IMR-90 (cell line): Measurements from ENCODE around the gene SOD2.

Experiments used
- CEBPB ChIP-seq: IDR thresholded peaks from 2 replicates; pipeline ENCODE4 v1.6.1; 2012; ENCODE audit warnings: low read depth, low read length, improper control_type of control experiment
- CTCF ChIP-seq: conservative IDR thresholded peaks from 2 replicates; pipeline ENCODE4 v1.5.1; 2012; ENCODE audit warnings: mild to moderate bottlenecking, low read depth, low read length, improper control_type of control experiment
- FOS ChIP-seq: fragments of 150-350 bp; IDR thresholded peaks from 2 replicates; pipeline ENCODE4 v1.6.1; 2016; ENCODE audit warnings: low read depth, low read length
- MXI1 ChIP-seq: IDR thresholded peaks from 2 replicates; pipeline ENCODE4 v1.6.1; 2012; ENCODE audit warnings: low read depth, mild to moderate bottlenecking, low read length, moderate library complexity, borderline replicate concordance
- NFE2L2 ChIP-seq: fragments of 150-350 bp; IDR thresholded peaks from 2 replicates; pipeline ENCODE4 v1.6.1; 2016; ENCODE audit warnings: low read depth, mild to moderate bottlenecking, low read length
- POLR2A ChIP-seq: IDR thresholded peaks from 2 replicates; pipeline ENCODE4 v1.6.1; 2012; ENCODE audit warnings: mild to moderate bottlenecking, low read depth, low read length
- RAD21 ChIP-seq: IDR thresholded peaks from 2 replicates; pipeline ENCODE4 v1.6.1; 2012; ENCODE audit warnings: low read length, improper control_type of control experiment
- RCOR1 ChIP-seq: IDR thresholded peaks from 2 replicates; pipeline ENCODE4 v1.6.1; 2012; ENCODE audit warnings: mild to moderate bottlenecking, low read length, improper control_type of control experiment; ENCODE audit not compliant: insufficient replicate concordance
- RFX5 ChIP-seq: IDR thresholded peaks from 2 replicates; pipeline ENCODE4 v1.8.0; 2012; ENCODE audit warnings: low read depth, mild to moderate bottlenecking, low read length, moderate library complexity
- SMC3 ChIP-seq: fragments of 150-350 bp; IDR thresholded peaks from 2 replicates; pipeline ENCODE4 v1.6.1; 2016; ENCODE audit warnings: low read depth, mild to moderate bottlenecking, antibody characterized with exemption, low read length, moderate library complexity
- USF2 ChIP-seq: fragments of 150-350 bp; IDR thresholded peaks from 2 replicates; pipeline ENCODE4 v1.6.1; 2017; ENCODE audit warnings: mild to moderate bottlenecking, antibody characterized with exemption, low read length, low read depth
- TF ChIP-seq, protein P1 (sequence below): fragments of 150-350 bp; IDR thresholded peaks from 2 replicates; pipeline ENCODE4 v1.6.1; 2016; ENCODE audit warnings: low read depth, mild to moderate bottlenecking, low read length, moderate library complexity, borderline replicate concordance

- TF ChIP-seq CTCF (no peak), RCOR1 (no peak), SMC3 (no peak), POLR2A (no peak), CEBPB (no peak), NFE2L2 (no peak), RFX5 (no peak), MXI1 (no peak), USF2 (no peak), RAD21 (no peak), FOS (no peak)
- TF ChIP-seq, protein P1, sequence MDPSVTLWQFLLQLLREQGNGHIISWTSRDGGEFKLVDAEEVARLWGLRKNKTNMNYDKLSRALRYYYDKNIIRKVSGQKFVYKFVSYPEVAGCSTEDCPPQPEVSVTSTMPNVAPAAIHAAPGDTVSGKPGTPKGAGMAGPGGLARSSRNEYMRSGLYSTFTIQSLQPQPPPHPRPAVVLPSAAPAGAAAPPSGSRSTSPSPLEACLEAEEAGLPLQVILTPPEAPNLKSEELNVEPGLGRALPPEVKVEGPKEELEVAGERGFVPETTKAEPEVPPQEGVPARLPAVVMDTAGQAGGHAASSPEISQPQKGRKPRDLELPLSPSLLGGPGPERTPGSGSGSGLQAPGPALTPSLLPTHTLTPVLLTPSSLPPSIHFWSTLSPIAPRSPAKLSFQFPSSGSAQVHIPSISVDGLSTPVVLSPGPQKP = no peak
Observed at GRCh38 chr6:159714404-159714803, 21.4 kb upstream of the SOD2 start.
